Glutamatergic neuron (in vitro differentiated cells): ENCODE data around the gene CASP4. TPM values are rescaled to one million over a fixed set of nuclear protein-coding genes. Genes with fewer than 3 reads are reported as not detected.

Experiments
- DNase-seq: peaks from one replicate; pipeline ENCODE4 v3.0.0; 2022
- H3K27ac Mint-ChIP-seq: one replicate; pipeline ENCODE4 v1.8.0; 2020; ENCODE audit warnings: mild to moderate bottlenecking, mixed read lengths, inconsistent platforms; ENCODE audit not compliant: unreplicated experiment
- H3K27me3 Mint-ChIP-seq: one replicate; pipeline ENCODE4 v1.8.0; 2020; ENCODE audit warnings: mild to moderate bottlenecking, moderate library complexity, mixed read lengths, inconsistent platforms; ENCODE audit not compliant: unreplicated experiment
- H3K36me3 Mint-ChIP-seq: one replicate; pipeline ENCODE4 v1.8.0; 2020; ENCODE audit warnings: mild to moderate bottlenecking, mixed read lengths, inconsistent platforms; ENCODE audit not compliant: unreplicated experiment
- H3K4me1 Mint-ChIP-seq: one replicate; pipeline ENCODE4 v1.8.0; 2020; ENCODE audit warnings: mild to moderate bottlenecking, low read depth, mixed read lengths, inconsistent platforms; ENCODE audit not compliant: unreplicated experiment
- H3K4me3 Mint-ChIP-seq: one replicate; pipeline ENCODE4 v1.8.0; 2020; ENCODE audit warnings: mild to moderate bottlenecking, mixed read lengths, inconsistent platforms; ENCODE audit not compliant: unreplicated experiment
- H3K9me3 Mint-ChIP-seq: one replicate; pipeline ENCODE4 v1.8.0; 2020; ENCODE audit warnings: mild to moderate bottlenecking, moderate library complexity, mixed read lengths, inconsistent platforms; ENCODE audit not compliant: unreplicated experiment
- CTCF ChIP-seq: fragments of 200-600 bp; sonication (generic); IDR thresholded peaks from one replicate; pipeline ENCODE4 v1.5.0; 2021; ENCODE audit not compliant: partially characterized antibody, unreplicated experiment
- total RNA-seq: library from RNA; stranded (reverse); fragmentation: NEBNext Ultra II Directional; extraction: Animal tissue kit (Norgen Biotek cat#: 25700); gene quantifications from one replicate; pipeline ENCODE4 v1.2.1, GENCODE V29; 2021; ENCODE audit not compliant: unreplicated experiment

The CASP4 gene
- total RNA-seq, 1 donor from 2014 or later, result not detected

- Mint-ChIP-seq H3K4me3 (no peak overlapping the region), H3K9me3 (no peaks in the 10 kb centered on the region), H3K27ac (no peak overlapping the region), H3K27me3 (no peaks in the 10 kb centered on the region), H3K36me3 (no peaks in the 10 kb centered on the region), H3K4me1 (no peaks in the 10 kb centered on the region)
- TF ChIP-seq CTCF, result peak; percentile 64
- peak; percentile 31 for DNase-seq
Measured at GRCh38 chr11:105000797-105001196, 32.4 kb upstream of the CASP4 start.

- TF ChIP-seq CTCF, result no peak
- no peak overlapping the region for H3K27ac Mint-ChIP-seq
- H3K27me3 Mint-ChIP-seq, result no peaks in the 10 kb centered on the region
- no peaks in the 10 kb centered on the region for H3K4me1 Mint-ChIP-seq
- no peaks in the 10 kb centered on the region for H3K9me3 Mint-ChIP-seq
- no peak overlapping the region for H3K4me3 Mint-ChIP-seq
- H3K36me3 Mint-ChIP-seq, result no peaks in the 10 kb centered on the region
- no peak for DNase-seq
Measured at GRCh38 chr11:105000167-105000566, 31.8 kb upstream of the CASP4 start.

- Mint-ChIP-seq H3K36me3 (no peaks in the 10 kb centered on the region), H3K4me1 (no peaks in the 10 kb centered on the region), H3K9me3 (no peaks in the 10 kb centered on the region), H3K4me3 (no peak overlapping the region), H3K27ac (no peak overlapping the region), H3K27me3 (no peaks in the 10 kb centered on the region)
- no peak for TF ChIP-seq CTCF
- DNase-seq, result no peak
Measured at GRCh38 chr11:104999721-105000120, 31.3 kb upstream of the CASP4 start.

DNA sequence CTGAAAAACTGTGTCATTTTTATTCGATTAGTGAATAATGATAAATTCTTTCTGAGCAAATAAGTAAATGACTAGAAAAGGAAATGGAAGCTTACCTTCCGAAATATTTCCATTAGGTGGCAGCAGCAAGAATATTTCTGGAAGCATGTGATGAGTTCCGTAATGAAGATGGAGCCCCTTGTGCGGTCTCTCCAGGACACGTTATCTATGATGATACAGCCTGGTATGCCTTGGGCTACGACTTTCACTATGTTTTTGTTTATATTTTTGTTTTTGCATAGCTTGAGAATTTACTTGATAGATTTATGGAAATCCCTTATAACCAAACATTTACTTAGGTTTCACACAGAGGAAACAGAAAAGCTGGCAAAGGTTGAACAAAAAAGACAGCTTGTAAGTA, 28.9 kb upstream of the CASP4 start:
- Mint-ChIP-seq H3K4me1 (no peaks in the 10 kb centered on the region), H3K9me3 (no peaks in the 10 kb centered on the region), H3K4me3 (no peak overlapping the region), H3K27ac (no peak overlapping the region), H3K27me3 (no peaks in the 10 kb centered on the region), H3K36me3 (no peaks in the 10 kb centered on the region)
- DNase-seq, result no peak
- no peak for TF ChIP-seq CTCF

GRCh38 chr11:104995001-104995408, 26.6 kb upstream of the CASP4 start:
- no peaks in the 10 kb centered on the region for H3K4me1 Mint-ChIP-seq
- H3K36me3 Mint-ChIP-seq, result no peaks in the 10 kb centered on the region
- H3K9me3 Mint-ChIP-seq, result no peaks in the 10 kb centered on the region
- H3K4me3 Mint-ChIP-seq, result no peak overlapping the region
- H3K27ac Mint-ChIP-seq, result no peak overlapping the region
- no peaks in the 10 kb centered on the region for H3K27me3 Mint-ChIP-seq
- no peak for TF ChIP-seq CTCF
- no peak for DNase-seq
